LHCN-M2 (cell line): ENCODE measurements around the gene MSANTD7. TPM values are rescaled to one million over a fixed set of nuclear protein-coding genes. Genes with fewer than 3 reads are reported as not detected.
A peak's percentile ranks its signal among the peaks of the same experiment; 100 is the strongest.
"Not testable (repeated sequence)": the region's sequence is repeated elsewhere in the genome, so short reads cannot be mapped to it uniquely, and the experiment has no call there.

Experiments
- DNase-seq: peaks from one replicate; pipeline ENCODE4 v3.0.0-alpha.2; 2012; ENCODE audit warnings: low read depth
- polyA plus RNA-seq: library from polyadenylated mRNA; unstranded; fragments of >200 nt; gene quantifications from one replicate; pipeline ENCODE4 v1.2.1, GENCODE V29; 2012; ENCODE audit warnings: missing spikeins
- total RNA-seq: library from RNA; depleted of rRNA; stranded (reverse); fragments of >200 nt; gene quantifications from 2 replicates; pipeline ENCODE4 v1.2.3, GENCODE V29; 2014; rRNA removed

The MSANTD7 gene
- total RNA-seq, result 20.3 and 23.2 TPM in 2 replicates
- polyA plus RNA-seq, result 8.1 TPM

DNA sequence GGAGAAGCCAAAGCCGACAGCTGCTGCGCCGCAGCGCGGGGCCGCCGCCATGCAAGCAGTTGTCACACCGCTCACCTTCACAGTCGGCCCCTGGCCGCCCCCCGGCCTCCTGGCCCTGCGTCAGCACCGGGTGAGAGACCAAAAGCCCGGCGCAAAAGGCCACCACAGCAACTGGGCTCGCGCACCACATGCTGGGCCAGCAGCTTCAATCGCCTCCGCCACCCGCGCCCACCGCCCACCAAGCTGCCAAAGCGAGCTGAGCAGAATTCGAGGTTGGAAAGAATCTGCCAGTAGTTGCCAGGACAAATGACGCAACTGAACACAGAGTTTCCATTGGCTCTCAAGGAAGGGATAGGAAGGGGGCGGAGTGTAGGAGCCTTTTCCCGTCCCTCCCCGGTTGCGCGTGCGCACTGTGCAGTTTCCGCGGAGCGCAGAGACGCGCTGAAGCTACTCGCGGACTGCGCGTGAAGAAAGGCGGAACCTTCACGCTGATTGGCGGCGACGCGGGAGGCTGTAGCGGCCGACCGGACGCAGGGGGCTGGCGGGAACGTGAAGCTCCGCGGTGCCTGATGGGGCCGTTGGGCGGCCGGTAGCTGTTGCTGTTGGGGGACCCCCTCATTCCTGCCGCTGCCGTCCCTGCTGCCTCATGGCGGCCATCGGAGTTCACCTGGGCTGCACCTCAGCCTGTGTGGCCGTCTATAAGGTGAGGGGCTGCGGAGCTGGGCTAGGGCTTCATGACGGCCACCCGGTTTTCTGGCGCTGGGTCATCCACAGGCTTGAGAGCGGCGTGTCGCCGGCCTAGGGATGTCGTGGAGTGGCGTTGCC, at the start of gene MSANTD7, which contains the start of the genes CDNF and HSPA14:
Gene MSANTD7, plus strand, starts transcription at position 550 of the 825 bp plus-strand sequence. CDS start 3,979 bp downstream, outside the sequence.
Gene CDNF, minus strand, starts transcription at position 281 of the 825 bp plus-strand sequence. Its CDS starts 91 bp downstream, at position 190.
Gene HSPA14, plus strand, starts transcription at position 550 of the 825 bp plus-strand sequence. Its CDS starts 97 bp downstream, at position 647.
- DNase-seq, result peak; percentile 99

GRCh38 chr10:14798636-14799035, 39.5 kb upstream of the MSANTD7 start:
- no peak for DNase-seq

DNA sequence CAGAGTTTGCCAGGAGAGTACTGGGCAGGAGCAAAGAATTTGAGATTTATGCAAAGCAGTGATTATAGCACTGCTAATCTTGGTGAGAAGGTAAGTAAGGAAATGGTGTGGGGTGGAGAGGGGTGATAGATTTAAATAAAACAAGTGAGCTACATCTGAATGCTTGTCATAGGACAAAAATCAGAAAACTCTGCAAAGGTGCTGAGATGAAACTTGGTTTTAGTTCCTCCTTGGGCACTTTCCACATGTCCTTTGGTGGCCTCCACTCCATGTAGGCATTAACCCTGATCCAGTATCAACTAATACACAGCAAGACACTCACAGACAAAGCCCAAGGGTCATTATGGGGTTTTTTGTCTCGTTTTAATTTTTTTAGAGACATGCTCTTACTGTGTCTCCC, 37.7 kb upstream of the MSANTD7 start:
- DNase-seq, result no peak

DNA sequence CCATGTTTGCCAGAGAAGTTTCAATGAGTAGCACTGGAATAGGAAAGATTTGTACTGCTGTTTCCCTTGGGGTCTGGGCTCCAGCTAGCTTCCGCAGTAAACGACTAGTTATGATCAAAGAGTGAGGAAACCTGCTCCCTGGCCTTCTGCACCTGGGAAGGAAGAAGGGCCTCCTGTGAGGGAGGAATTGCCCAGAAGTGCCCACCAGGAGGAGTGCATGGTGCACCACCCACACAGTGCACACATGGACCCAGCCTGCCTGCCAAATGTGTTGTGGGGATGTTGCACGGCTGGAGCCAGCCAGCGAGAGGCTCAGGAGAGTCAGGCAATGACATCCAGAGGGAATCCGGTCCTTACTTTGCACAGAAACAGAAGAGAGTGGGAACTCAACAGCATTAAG, 36.4 kb upstream of the MSANTD7 start:
- DNase-seq, result no peak

DNA sequence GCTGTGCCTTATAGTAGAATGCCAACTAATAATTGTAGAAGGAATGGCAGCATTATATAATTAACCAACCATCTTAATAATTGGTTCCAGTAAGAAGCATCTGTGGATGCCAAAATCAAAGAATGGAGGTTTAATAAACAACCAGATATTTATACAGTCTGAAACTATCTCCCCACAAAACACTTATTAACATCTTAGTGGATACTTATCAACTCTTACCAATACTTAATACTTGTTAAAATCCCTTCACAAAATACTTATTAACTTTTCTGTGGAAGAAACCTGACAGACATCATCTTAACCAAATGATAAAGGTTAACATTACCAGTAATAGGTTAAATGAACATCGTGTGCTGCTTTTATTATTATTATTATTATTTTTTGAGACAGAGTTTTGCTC, 34.3 kb upstream of the MSANTD7 start:
- no peak for DNase-seq

DNA sequence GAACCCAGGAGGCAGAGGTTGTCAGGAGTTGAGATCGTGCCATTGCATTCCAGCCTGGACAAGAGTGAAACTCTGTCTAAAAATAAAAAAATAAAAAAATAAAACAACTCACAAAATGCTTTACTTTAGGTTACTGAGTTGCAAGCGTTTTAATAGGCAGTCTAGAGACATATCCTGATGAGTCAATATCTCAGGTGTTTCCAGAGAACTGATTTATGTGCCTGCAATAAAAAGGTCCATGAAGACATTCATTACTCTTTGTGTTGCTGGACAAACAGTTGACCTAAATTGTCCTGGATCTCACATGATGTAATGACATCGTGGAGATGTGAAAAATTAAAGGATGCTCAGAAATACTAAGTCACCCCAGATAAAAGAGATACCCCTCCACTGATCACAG, 31.8 kb upstream of the MSANTD7 start:
- DNase-seq, result no peak

DNA sequence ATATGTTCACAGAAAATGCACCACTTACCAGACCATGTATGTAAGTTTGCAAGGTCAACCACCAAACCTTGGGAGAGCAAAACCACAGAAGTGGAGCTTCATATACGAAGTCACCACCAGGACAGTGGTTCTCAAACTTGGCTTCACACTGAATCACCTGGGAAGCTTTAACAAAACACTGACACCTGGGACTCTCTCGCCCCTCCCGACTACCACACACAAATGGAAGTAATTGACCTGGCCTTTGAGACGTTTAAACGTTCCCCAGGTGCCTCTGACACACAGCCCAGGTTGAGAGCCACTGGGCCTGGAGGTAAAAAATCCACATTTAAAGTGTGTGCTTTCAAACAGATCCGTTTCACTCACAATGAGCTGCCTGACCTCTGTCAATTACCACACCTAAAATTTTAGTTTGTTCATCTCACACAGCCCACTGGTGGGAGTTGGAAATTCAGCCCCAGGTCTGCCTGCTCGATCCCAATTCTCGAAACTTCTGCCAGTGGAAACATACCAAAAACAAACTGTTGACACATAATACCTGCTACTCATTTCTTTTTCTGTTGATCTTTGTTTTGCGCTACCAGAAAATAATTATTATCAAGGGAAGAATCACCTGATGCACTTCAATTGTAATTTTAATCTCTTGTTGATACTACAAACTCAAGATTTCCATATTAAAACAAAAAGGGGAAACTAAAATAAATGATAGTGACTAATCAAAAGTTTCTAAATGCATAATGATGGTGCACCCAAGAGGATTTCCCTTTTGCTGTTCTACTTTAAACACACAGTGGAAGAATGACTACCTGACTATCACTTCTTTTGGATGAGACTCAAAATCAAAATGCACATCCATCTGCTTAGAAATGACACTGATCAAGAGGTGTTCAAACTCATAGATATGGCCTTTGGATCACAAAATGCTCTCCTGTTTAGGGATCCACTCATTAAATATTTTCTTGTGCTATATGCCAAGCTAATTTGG, 26.8 kb upstream of the MSANTD7 start:
- DNase-seq, result no peak

- DNase-seq, result peak; percentile 22
Measured at GRCh38 chr10:14812271-14812670, 25.8 kb upstream of the MSANTD7 start.

DNA sequence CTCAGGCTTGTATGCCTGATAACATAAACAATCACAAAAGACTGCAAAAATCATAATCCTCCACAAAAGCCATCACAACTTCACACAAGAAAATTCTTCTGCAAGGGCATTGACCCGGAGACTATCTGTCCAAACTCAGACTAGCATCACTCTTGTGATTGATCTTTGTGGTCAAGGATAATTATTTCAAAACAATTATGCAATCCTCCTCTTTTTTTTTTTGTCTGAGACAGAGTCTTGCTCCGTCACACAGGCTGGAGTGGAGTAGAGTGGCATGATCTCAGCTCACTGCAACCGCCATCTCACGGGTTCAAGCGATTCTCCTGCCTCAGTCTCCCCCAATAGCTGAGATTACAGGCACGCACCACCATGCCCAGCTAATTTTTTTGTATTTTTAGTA, 22.4 kb upstream of the MSANTD7 start:
- no peak for DNase-seq

- not testable (repeated sequence) for DNase-seq
Measured at GRCh38 chr10:14816717-14817116, 21.4 kb upstream of the MSANTD7 start.

DNA sequence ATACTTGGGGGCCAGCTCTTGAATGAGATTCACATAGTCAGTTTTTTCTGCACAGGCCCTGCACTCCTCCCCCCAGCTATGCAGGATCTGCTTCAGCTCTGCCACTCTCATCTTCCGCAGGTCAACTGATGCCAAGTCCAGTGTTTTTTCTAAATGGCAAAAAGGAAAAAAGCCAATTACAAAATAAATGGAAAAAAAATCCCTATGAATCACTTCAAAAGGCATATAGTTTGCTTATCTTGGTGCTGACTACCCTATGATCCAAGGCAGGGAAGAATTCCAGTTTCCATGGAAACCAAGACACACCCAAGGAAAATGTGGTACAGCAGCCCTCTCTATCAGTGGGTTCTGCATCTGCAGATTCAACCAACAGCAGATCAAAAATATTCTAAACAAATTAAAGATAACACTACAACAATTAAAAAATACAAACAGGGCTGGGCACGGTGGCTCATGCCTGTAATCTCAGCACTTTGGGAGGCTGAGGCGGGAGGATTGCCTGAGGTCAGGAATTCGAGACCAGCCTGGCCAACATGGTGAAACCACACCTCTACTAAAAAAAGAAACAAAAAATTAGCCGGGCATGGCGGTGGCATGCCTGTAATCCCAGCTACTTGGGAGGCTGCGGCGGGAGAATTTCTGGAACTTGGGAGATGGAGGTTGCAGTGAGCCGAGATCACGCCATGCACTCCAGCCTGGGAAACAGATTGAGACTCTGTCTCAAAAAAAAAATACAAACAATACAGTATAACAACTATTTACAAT, 17.9 kb upstream of the MSANTD7 start:
- peak; percentile 86 for DNase-seq

DNA sequence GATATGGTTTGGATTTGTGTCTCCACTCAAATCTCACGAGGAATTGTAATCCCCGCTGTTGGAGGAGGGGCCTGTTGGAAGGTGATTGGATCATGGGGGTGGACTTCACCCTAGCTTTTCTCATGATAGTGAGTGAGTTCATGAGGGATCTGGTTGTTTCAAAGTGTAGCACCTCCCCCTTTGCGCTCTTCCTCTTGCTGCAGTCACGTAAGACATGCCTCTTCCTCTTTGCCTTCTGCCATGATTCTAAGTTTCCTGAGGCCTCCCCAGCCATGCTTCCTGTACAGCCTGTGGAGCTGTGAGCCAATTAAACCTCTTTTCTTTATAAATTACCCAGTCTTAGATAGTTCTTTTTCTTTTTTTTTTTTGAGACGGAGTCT, 17.3 kb upstream of the MSANTD7 start:
- no peak for DNase-seq

GRCh38 chr10:14821635-14822375, 16.3 kb upstream of the MSANTD7 start:
- no peak for DNase-seq

DNA sequence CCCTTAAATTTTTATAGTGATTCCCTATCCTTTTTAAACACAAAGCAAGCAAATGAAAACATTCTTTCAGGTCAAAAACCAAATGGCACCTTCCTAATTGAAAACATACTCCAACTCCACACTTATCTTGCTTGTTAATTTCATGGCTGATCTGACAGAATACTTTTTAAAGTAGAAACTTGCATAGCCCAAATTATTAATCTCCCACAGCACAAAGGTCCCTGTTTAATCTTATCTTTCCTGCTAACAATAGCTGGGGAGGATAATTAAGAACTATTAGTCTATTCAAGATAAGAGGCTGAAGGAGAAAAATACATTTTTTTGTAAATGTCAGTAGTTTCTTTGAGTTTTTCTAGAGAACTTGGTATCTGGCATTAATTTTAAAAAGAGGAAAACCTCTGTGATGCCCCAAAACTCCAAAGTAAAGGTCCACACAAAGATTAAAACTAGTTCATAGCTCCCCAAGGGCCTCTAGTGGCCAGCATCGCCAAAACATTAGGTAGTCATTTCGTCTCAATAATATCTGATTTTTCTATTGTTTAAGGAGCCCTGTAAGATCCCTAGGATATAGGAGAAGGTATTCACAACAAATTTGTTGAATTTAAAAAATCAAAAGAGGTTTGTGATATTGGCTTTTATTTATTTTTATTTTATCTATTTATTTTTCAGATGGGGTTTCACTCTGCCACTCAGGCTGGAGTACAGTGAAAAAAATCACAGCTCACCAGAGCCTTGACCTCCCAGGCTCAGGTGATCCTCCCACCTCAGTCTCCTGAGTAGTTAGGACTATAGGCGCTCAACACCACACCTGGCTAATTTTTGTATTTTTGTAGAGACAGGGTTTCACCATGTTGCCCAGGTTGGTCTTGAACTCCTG, 15.0 kb upstream of the MSANTD7 start:
- DNase-seq, result peak; percentile 46

- DNase-seq, result no peak
Measured at GRCh38 chr10:14823966-14824365, 14.1 kb upstream of the MSANTD7 start.

DNA sequence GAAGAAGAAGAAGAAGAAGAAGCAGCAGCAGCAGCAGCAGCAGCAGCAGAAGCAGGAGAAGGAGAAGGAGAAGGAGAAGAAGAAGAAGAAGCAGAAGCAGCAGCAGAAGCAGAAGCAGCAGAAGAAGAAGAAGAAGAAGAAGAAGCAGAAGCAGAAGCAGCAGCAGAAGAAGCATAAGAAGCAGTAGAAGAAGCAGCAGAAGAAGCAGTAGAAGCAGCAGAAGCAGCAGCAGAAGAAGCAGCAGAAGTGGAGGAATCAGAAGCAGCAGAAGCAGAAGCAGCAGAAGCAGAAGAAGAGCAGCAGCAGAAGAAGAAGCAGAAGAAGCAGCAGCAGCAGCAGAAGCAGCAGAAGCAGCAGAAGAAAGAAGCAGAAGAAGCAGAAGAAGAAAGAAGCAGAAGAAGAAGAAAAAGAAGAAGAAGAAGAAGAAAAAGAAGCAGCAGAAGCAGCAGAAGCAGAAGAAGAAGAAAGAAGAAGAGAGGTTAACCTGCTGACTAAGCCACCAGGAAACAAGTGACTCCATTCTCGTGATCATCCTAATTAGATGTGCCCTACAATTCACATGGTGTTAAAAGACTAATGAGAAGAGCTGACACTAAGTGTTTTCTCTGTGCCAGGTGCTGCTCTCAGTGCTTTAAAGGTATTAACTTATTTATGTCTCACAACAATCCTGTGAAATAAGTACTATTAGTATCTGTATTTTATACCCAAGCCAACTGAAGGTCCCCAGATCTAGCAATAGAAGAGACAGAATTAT, 11.9 kb upstream of the MSANTD7 start:
- no peak for DNase-seq

DNA sequence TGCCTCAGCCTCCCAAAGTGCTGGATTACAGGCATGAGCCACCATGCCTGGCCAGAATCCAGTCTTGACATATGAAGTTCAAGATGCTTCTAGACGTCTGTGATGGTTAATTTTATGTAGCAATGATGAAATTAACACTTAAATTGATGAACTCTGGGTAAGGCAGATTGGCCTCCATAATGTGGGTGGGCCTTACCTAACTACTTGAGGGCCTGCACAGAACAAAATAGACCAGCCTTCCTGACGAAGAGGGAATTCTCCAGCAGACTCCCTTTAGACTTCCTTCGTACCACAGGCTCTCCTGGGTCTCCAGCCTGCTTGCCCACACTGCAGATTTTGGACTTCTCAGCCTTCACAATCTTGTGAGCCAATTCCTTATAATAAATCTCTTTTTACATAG, 5.0 kb upstream of the MSANTD7 start:
- DNase-seq, result no peak

DNA sequence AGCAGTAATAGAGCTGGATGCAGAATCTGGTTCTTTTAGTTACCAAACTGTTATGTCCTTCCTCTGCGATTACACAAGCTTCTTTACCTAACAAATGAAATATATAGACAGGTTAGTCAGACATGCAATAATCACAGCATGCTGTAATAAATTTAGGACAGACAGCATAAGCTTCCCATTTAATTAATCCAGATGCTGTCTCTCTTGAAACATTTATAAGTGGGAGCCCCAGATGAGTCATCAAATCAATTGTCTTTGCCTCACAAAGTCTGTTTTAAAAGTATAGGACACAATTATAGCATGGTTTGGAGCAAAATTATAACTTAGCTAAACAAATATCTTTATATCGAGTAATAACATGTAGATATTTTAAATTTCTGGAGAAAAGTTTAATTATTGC, 1.9 kb upstream of the MSANTD7 start:
- no peak for DNase-seq
